Measurements from ENCODE around the gene KIAA0513.

Gene KIAA0513

DNA sequence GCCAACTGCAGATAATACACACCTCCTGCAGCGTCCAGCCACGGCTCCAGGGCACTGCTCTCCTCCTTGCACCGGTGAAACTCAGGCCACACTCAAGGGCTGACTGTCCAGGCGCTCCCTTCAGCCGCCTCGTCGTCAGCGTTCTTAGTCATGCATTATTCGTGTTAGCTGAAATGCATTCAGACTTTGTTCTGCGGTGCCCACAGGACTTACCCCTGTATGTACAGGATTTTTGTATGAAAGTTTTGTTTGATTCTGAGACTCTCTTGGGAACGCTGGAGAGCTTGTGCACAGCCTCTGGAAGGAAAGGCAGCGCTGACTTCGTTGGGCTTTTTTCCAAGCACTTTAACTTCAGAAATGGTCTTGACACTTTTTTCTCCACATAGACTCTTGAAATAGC is 62.6 kb downstream of the KIAA0513 start:
- TF ChIP-seq, protein P1, sequence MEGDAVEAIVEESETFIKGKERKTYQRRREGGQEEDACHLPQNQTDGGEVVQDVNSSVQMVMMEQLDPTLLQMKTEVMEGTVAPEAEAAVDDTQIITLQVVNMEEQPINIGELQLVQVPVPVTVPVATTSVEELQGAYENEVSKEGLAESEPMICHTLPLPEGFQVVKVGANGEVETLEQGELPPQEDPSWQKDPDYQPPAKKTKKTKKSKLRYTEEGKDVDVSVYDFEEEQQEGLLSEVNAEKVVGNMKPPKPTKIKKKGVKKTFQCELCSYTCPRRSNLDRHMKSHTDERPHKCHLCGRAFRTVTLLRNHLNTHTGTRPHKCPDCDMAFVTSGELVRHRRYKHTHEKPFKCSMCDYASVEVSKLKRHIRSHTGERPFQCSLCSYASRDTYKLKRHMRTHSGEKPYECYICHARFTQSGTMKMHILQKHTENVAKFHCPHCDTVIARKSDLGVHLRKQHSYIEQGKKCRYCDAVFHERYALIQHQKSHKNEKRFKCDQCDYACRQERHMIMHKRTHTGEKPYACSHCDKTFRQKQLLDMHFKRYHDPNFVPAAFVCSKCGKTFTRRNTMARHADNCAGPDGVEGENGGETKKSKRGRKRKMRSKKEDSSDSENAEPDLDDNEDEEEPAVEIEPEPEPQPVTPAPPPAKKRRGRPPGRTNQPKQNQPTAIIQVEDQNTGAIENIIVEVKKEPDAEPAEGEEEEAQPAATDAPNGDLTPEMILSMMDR (IDR thresholded peaks at IDR 0.05; ENCODE audit: insufficient read depth, low read length): no peak
- TF ChIP-seq SPI1 (IDR thresholded peaks at IDR 0.05; ENCODE audit: borderline replicate concordance, low read depth): no peak
- TF ChIP-seq GABPA (IDR thresholded peaks at IDR 0.05; ENCODE audit: low read depth): no peak
- no peak for TF ChIP-seq POLR2AphosphoS5 (IDR thresholded peaks at IDR 0.05; ENCODE audit: low read depth)
- TF ChIP-seq, protein P2, sequence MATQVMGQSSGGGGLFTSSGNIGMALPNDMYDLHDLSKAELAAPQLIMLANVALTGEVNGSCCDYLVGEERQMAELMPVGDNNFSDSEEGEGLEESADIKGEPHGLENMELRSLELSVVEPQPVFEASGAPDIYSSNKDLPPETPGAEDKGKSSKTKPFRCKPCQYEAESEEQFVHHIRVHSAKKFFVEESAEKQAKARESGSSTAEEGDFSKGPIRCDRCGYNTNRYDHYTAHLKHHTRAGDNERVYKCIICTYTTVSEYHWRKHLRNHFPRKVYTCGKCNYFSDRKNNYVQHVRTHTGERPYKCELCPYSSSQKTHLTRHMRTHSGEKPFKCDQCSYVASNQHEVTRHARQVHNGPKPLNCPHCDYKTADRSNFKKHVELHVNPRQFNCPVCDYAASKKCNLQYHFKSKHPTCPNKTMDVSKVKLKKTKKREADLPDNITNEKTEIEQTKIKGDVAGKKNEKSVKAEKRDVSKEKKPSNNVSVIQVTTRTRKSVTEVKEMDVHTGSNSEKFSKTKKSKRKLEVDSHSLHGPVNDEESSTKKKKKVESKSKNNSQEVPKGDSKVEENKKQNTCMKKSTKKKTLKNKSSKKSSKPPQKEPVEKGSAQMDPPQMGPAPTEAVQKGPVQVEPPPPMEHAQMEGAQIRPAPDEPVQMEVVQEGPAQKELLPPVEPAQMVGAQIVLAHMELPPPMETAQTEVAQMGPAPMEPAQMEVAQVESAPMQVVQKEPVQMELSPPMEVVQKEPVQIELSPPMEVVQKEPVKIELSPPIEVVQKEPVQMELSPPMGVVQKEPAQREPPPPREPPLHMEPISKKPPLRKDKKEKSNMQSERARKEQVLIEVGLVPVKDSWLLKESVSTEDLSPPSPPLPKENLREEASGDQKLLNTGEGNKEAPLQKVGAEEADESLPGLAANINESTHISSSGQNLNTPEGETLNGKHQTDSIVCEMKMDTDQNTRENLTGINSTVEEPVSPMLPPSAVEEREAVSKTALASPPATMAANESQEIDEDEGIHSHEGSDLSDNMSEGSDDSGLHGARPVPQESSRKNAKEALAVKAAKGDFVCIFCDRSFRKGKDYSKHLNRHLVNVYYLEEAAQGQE (IDR thresholded peaks at IDR 0.05; ENCODE audit: insufficient replicate concordance, low read depth): no peak
- DNase-seq (ENCODE audit: low read depth in 1 of 2, low spot score in 1 of 2): no peak
- H3K27ac ChIP-seq (replicated peaks): no peak overlapping the region
- H3K27me3 ChIP-seq (ENCODE audit: insufficient read depth, poor library complexity, severe bottlenecking): peaks cover 14% of the 10 kb centered on the region
- H3K4me3 ChIP-seq (replicated peaks; ENCODE audit: insufficient read depth, low read length): no peak overlapping the region

DNA sequence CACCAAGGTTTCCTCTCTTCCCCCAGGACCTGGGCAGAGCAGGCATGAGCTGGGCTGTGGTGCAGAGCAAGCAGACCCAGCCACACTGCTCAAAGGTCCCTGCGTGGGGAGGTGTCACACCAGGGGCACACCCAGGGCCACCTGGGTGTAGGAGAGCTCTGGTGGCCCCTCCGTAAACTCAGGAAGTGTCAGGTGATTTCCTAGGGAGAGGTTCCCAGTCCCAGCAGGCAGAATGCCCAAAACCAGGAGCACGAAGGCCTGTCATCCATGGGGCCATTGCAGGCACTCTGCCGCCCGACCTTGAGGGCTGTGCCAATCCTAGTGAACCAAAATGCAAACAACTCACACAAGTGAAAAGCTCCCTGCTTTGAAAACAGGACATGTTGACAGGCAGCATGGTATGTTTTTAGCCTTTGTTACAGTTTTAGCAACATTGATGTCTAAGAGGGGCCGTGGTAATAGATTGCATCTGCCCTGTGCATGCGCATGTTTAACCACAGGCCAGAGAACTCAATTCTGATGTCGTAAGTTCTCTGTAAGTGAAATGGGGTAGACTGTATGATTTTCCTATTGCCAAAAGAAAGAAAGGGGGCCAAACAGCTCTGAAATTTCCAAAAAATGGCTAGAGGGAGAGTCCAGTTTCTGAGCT is 63.4 kb downstream of the KIAA0513 start:
- peaks cover 14% of the 10 kb centered on the region for H3K27me3 ChIP-seq (ENCODE audit: insufficient read depth, poor library complexity, severe bottlenecking)
- TF ChIP-seq, protein P1 (IDR thresholded peaks at IDR 0.05; ENCODE audit: insufficient read depth, low read length): no peak
- TF ChIP-seq GABPA (IDR thresholded peaks at IDR 0.05; ENCODE audit: low read depth): no peak
- no peak for TF ChIP-seq SPI1 (IDR thresholded peaks at IDR 0.05; ENCODE audit: borderline replicate concordance, low read depth)
- TF ChIP-seq, protein P2 (IDR thresholded peaks at IDR 0.05; ENCODE audit: insufficient replicate concordance, low read depth): no peak
- TF ChIP-seq POLR2AphosphoS5 (IDR thresholded peaks at IDR 0.05; ENCODE audit: low read depth): no peak
- no peak for DNase-seq (ENCODE audit: low read depth in 1 of 2, low spot score in 1 of 2)
- no peak overlapping the region for H3K27ac ChIP-seq (replicated peaks)
- H3K4me3 ChIP-seq (replicated peaks; ENCODE audit: insufficient read depth, low read length): no peak overlapping the region

DNA sequence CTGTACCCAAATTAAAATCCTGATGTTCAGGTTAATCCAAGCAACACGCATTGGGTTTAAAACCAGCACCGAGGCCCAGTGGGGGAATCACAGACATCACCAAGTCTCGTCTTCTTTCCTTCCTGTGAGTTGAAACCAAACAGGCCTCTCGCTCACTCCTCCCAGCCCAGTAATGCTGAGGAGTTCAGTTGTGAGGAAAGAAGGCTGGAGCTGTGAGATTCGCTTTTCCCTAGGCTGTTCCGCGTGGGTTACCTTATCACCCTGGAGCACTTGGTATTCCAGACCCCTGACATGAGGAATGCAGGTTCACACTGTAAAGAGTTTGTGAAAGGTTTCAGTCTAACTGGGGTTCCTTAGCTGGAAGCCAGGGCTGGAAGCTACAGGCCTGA is 63.9 kb downstream of the KIAA0513 start:
- TF ChIP-seq, protein P2 (IDR thresholded peaks at IDR 0.05; ENCODE audit: insufficient replicate concordance, low read depth): no peak
- TF ChIP-seq SPI1 (IDR thresholded peaks at IDR 0.05; ENCODE audit: borderline replicate concordance, low read depth) (no peak), GABPA (IDR thresholded peaks at IDR 0.05; ENCODE audit: low read depth) (no peak), POLR2AphosphoS5 (IDR thresholded peaks at IDR 0.05; ENCODE audit: low read depth) (no peak)
- TF ChIP-seq, protein P1 (IDR thresholded peaks at IDR 0.05; ENCODE audit: insufficient read depth, low read length): no peak

More for the DNA sequence above, 63.9 kb downstream of the KIAA0513 start:
- H3K27ac ChIP-seq (replicated peaks): no peak overlapping the region
- H3K27me3 ChIP-seq (ENCODE audit: insufficient read depth, poor library complexity, severe bottlenecking): peaks cover 14% of the 10 kb centered on the region
- no peak overlapping the region for H3K4me3 ChIP-seq (replicated peaks; ENCODE audit: insufficient read depth, low read length)
- no peak for DNase-seq (ENCODE audit: low read depth in 1 of 2, low spot score in 1 of 2)
